HCT116 (cell line): ENCODE data around the gene DACT3.

Experiments used
- EZH2 ChIP-seq: fragments of 200-600 bp; sonication (generic); IDR thresholded peaks from 2 replicates; pipeline ENCODE4 v1.6.1; 2017; ENCODE audit warnings: antibody characterized with exemption, mixed run types
- MAX ChIP-seq: IDR thresholded peaks from 2 replicates; pipeline ENCODE4 v1.6.1; 2012
- TF ChIP-seq, protein P1 (sequence below), 3 experiments: fragments of 200-600 bp in 1 of 3; sonication (generic) in 1 of 3; IDR thresholded peaks in 2 of 3; conservative IDR thresholded peaks in 1 of 3; 2 replicates each; pipeline ENCODE4 v1.5.1; 2012 to 2017; ENCODE audit warnings: low read depth in 2 of 3, low read length in 2 of 3, antibody characterized with exemption in 1 of 3, borderline replicate concordance in 1 of 3, control low read depth in 1 of 3, mild to moderate bottlenecking in 1 of 3, mixed read lengths in 1 of 3, mixed run types in 1 of 3, moderate library complexity in 1 of 3; ENCODE audit not compliant: insufficient read depth in 1 of 3

DNA sequence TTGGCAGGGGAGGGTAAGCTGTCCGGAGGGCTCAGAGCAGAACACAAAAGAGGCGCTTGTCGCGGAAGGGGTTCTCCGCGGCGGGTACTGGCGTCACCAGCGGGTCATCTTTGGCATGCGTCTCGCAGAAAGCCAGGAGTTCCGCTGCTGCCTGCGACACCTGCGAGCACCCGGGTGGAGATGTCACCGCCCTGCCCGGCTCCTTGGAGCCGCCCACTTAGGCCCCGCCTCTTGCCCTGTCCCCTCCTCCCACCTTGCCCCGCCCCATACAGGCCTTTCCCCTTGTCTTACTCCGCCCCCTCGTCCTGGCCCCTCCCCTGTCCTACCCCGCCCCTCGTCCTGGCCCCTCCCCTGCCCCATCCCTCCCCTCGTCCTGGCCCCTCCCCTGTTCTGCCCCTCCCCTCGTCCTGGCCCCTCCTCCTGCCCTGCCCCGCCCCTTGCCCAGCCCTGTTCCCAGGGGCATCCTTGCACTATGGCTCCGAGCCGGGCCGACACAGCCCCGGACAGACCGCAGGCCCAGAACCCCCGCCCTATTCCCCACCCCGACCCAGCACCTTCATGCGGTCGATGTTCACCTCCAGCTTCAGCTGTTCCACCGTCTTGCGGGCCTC lies 26.8 kb downstream of the DACT3 start:
- TF ChIP-seq, protein P1, sequence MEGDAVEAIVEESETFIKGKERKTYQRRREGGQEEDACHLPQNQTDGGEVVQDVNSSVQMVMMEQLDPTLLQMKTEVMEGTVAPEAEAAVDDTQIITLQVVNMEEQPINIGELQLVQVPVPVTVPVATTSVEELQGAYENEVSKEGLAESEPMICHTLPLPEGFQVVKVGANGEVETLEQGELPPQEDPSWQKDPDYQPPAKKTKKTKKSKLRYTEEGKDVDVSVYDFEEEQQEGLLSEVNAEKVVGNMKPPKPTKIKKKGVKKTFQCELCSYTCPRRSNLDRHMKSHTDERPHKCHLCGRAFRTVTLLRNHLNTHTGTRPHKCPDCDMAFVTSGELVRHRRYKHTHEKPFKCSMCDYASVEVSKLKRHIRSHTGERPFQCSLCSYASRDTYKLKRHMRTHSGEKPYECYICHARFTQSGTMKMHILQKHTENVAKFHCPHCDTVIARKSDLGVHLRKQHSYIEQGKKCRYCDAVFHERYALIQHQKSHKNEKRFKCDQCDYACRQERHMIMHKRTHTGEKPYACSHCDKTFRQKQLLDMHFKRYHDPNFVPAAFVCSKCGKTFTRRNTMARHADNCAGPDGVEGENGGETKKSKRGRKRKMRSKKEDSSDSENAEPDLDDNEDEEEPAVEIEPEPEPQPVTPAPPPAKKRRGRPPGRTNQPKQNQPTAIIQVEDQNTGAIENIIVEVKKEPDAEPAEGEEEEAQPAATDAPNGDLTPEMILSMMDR (IDR thresholded peaks at IDR 0.05 in 2 of 3, conservative IDR thresholded peaks at IDR 0.05 in 1 of 3; ENCODE audit: borderline replicate concordance in 1 of 3, insufficient read depth in 1 of 3, low read depth in 2 of 3, low read length in 2 of 3), result no peak
- no peak for TF ChIP-seq MAX
- no peak for TF ChIP-seq EZH2
